Measurements from ENCODE around the gene BRMS1. TPM values are rescaled to one million over a fixed set of nuclear protein-coding genes. Genes with fewer than 3 reads are reported as not detected.

The BRMS1 gene
- total and polyA plus RNA-seq, 8 donors = 19.5 to 34.3 (median 25.6) TPM

- ATAC-seq (no peak), DNase-seq (no peak)
- Histone ChIP-seq H3K9me3 (no peaks in the 10 kb centered on the region), H3K4me3 (no peak overlapping the region), H3K4me1 (peaks cover 23 to 33% of the 10 kb centered on the region in 2 donors), H3K27me3 (peaks cover 0 to 6% of the 10 kb centered on the region in 2 donors), H3K36me3 (no peaks in the 10 kb centered on the region), H3K27ac (no peak overlapping the region)
- no peak for TF ChIP-seq CTCF (IDR thresholded peaks at IDR 0.05)
- intact Hi-C loops (cut with DNase I) = no loop called here
Observed at GRCh38 chr11:66349084-66349386, 4.1 kb upstream of the BRMS1 start.

- H3K27me3 ChIP-seq = peaks cover 0 to 6% of the 10 kb centered on the region in 2 donors
- intact Hi-C loops (cut with DNase I) = no loop called here
- peaks cover 0 to 1% of the 10 kb centered on the region in 2 donors for H3K36me3 ChIP-seq
- peaks cover 27 to 44% of the 10 kb centered on the region in 2 donors for H3K4me1 ChIP-seq
- peak; percentile 80 to 94 (median 90) for DNase-seq
- no peak for TF ChIP-seq CTCF (IDR thresholded peaks at IDR 0.05)
- peak within 1 kb of the TSS; percentile 86 to 89 for H3K27ac ChIP-seq
- peak; percentile 65 for ATAC-seq
- H3K4me3 ChIP-seq = peak within 1 kb of the TSS; percentile 65 to 81
- no peaks in the 10 kb centered on the region for H3K9me3 ChIP-seq
Observed at GRCh38 chr11:66347425-66348276, 2.7 kb upstream of the BRMS1 start, which contains the start of gene B4GAT1. Gene B4GAT1 (minus strand): TSS chr11:66347629. CDS start chr11:66347545, 84 bp downstream.

GRCh38 chr11:66346476-66347424, 1.8 kb upstream of the BRMS1 start:
- Histone ChIP-seq H3K27ac (peak overlapping the region; percentile 86 to 89), H3K9me3 (no peaks in the 10 kb centered on the region), H3K4me3 (peak overlapping the region; percentile 65 to 81), H3K36me3 (peaks cover 0 to 10% of the 10 kb centered on the region in 2 donors), H3K27me3 (peaks cover 0 to 6% of the 10 kb centered on the region in 2 donors), H3K4me1 (peaks cover 27 to 44% of the 10 kb centered on the region in 2 donors)
- peak; percentile 22 for ATAC-seq
- intact Hi-C loops (cut with DNase I) = no loop called here
- TF ChIP-seq CTCF (IDR thresholded peaks at IDR 0.05) = no peak
- peak in 1 of 4 donors; percentile 83 for DNase-seq

- Histone ChIP-seq H3K27me3 (peaks cover 0 to 6% of the 10 kb centered on the region in 2 donors), H3K4me3 (peak overlapping the region; percentile 65 to 86), H3K4me1 (peaks cover 27 to 44% of the 10 kb centered on the region in 2 donors), H3K27ac (peak overlapping the region; percentile 65 to 86), H3K36me3 (peaks cover 0 to 25% of the 10 kb centered on the region in 2 donors), H3K9me3 (no peaks in the 10 kb centered on the region)
- peak; percentile 3 for ATAC-seq
- DNase-seq = no peak
- intact Hi-C loops (cut with DNase I) = no loop called here
- no peak for TF ChIP-seq CTCF (IDR thresholded peaks at IDR 0.05)
Observed at GRCh38 chr11:66345316-66345649, 379 bp upstream of the BRMS1 start.
